ACC112 (cell line): Measurements from ENCODE around the gene SDHA.

ENCODE experiments used
- H2AFZ ChIP-seq: fragments of 200-600 bp; sonication (generic); one replicate; pipeline ENCODE4 v1.6.0; 2017; ENCODE audit warnings: antibody characterized with exemption, low read length; ENCODE audit not compliant: unreplicated experiment
- H3K27ac ChIP-seq: fragments of 200-600 bp; sonication (generic); 2 replicates; pipeline ENCODE4 v1.5.1; 2014; ENCODE audit warnings: low read depth, mild to moderate bottlenecking, antibody characterized with exemption, low read length, moderate library complexity
- H3K27me3 ChIP-seq: fragments of 200-600 bp; sonication (generic); 2 replicates; pipeline ENCODE4 v1.6.1; 2014; ENCODE audit warnings: mild to moderate bottlenecking, antibody characterized with exemption, low read length, moderate library complexity, mixed read lengths; ENCODE audit not compliant: insufficient read depth
- H3K36me3 ChIP-seq: fragments of 200-600 bp; sonication (generic); 2 replicates; pipeline ENCODE4 v1.6.1; 2016; ENCODE audit warnings: mild to moderate bottlenecking, antibody characterized with exemption, low read length, moderate library complexity, mixed read lengths; ENCODE audit not compliant: insufficient read depth
- H3K4me1 ChIP-seq: fragments of 200-600 bp; sonication (generic); one replicate; pipeline ENCODE4 v1.6.1; 2016; ENCODE audit warnings: low read length, mixed read lengths; ENCODE audit not compliant: insufficient read depth, unreplicated experiment, control insufficient read depth
- H3K4me3 ChIP-seq: fragments of 200-600 bp; sonication (generic); 2 replicates; pipeline ENCODE4 v1.5.1; 2014; ENCODE audit warnings: mild to moderate bottlenecking, low read depth, low read length
- H3K79me2 ChIP-seq: fragments of 200-600 bp; sonication (generic); one replicate; pipeline ENCODE4 v1.6.0; 2016; ENCODE audit warnings: low read length; ENCODE audit not compliant: control insufficient read depth, unreplicated experiment, insufficient read depth

SDHA gene

GRCh38 chr5:199197-199949 lies 18.7 kb upstream of the SDHA start:
- Histone ChIP-seq H3K79me2 (peaks cover 2% of the 10 kb centered on the region), H3K36me3 (no peaks in the 10 kb centered on the region), H3K27ac (no peak overlapping the region), H3K4me3 (no peak overlapping the region), H3K27me3 (no peaks in the 10 kb centered on the region), H2AFZ (no peak overlapping the region), H3K4me1 (no peaks in the 10 kb centered on the region)

- Histone ChIP-seq H3K36me3 (no peaks in the 10 kb centered on the region), H3K27me3 (no peaks in the 10 kb centered on the region), H3K4me3 (no peak overlapping the region), H3K27ac (no peak overlapping the region), H3K4me1 (no peaks in the 10 kb centered on the region), H2AFZ (no peak overlapping the region), H3K79me2 (peaks cover 5% of the 10 kb centered on the region)
Measured at GRCh38 chr5:199950-200645, 18.0 kb upstream of the SDHA start.

GRCh38 chr5:200985-201384 lies 17.1 kb upstream of the SDHA start:
- no peaks in the 10 kb centered on the region for H3K36me3 ChIP-seq
- peaks cover under 1% of the 10 kb centered on the region for H3K4me1 ChIP-seq
- H3K79me2 ChIP-seq: peaks cover 12% of the 10 kb centered on the region

GRCh38 chr5:201672-202071 lies 16.4 kb upstream of the SDHA start:
- Histone ChIP-seq H3K27me3 (no peaks in the 10 kb centered on the region), H3K4me3 (no peak overlapping the region), H3K27ac (no peak overlapping the region), H3K79me2 (peaks cover 18% of the 10 kb centered on the region), H3K36me3 (no peaks in the 10 kb centered on the region), H2AFZ (no peak overlapping the region), H3K4me1 (peaks cover 7% of the 10 kb centered on the region)

More at GRCh38 chr5:200985-201384, 17.1 kb upstream of the SDHA start:
- Histone ChIP-seq H3K27me3 (no peaks in the 10 kb centered on the region), H3K27ac (no peak overlapping the region), H2AFZ (no peak overlapping the region), H3K4me3 (no peak overlapping the region)

GRCh38 chr5:203246-203930 lies 14.7 kb upstream of the SDHA start:
- H2AFZ ChIP-seq: no peak overlapping the region
- peaks cover 35% of the 10 kb centered on the region for H3K79me2 ChIP-seq
- H3K4me3 ChIP-seq: no peak overlapping the region
- H3K27ac ChIP-seq: no peak overlapping the region
- H3K27me3 ChIP-seq: no peaks in the 10 kb centered on the region
- peaks cover 13% of the 10 kb centered on the region for H3K4me1 ChIP-seq
- no peaks in the 10 kb centered on the region for H3K36me3 ChIP-seq

GRCh38 chr5:204001-204400 lies 14.1 kb upstream of the SDHA start:
- H2AFZ ChIP-seq: no peak overlapping the region
- no peak overlapping the region for H3K27ac ChIP-seq
- H3K79me2 ChIP-seq: peaks cover 41% of the 10 kb centered on the region
- no peaks in the 10 kb centered on the region for H3K27me3 ChIP-seq
- peaks cover 13% of the 10 kb centered on the region for H3K4me1 ChIP-seq
- H3K36me3 ChIP-seq: no peaks in the 10 kb centered on the region
- H3K4me3 ChIP-seq: no peak overlapping the region

GRCh38 chr5:204462-204861 lies 13.7 kb upstream of the SDHA start:
- peaks cover 13% of the 10 kb centered on the region for H3K4me1 ChIP-seq
- H3K36me3 ChIP-seq: no peaks in the 10 kb centered on the region
- H3K27me3 ChIP-seq: no peaks in the 10 kb centered on the region
- H3K79me2 ChIP-seq: peaks cover 41% of the 10 kb centered on the region
- H3K4me3 ChIP-seq: no peak overlapping the region
- H2AFZ ChIP-seq: no peak overlapping the region
- no peak overlapping the region for H3K27ac ChIP-seq

GRCh38 chr5:204966-205670 lies 13.0 kb upstream of the SDHA start:
- Histone ChIP-seq H3K36me3 (no peaks in the 10 kb centered on the region), H3K27ac (no peak overlapping the region), H3K4me1 (peaks cover 13% of the 10 kb centered on the region), H2AFZ (no peak overlapping the region), H3K27me3 (no peaks in the 10 kb centered on the region), H3K4me3 (no peak overlapping the region), H3K79me2 (peaks cover 48% of the 10 kb centered on the region)

- no peak overlapping the region for H3K4me3 ChIP-seq
- peaks cover 13% of the 10 kb centered on the region for H3K4me1 ChIP-seq
- peaks cover 51% of the 10 kb centered on the region for H3K79me2 ChIP-seq
- no peak overlapping the region for H2AFZ ChIP-seq
- H3K27ac ChIP-seq: no peak overlapping the region
- no peaks in the 10 kb centered on the region for H3K36me3 ChIP-seq
- no peaks in the 10 kb centered on the region for H3K27me3 ChIP-seq
Measured at GRCh38 chr5:206406-206805, 11.7 kb upstream of the SDHA start.

GRCh38 chr5:206927-207536 lies 11.1 kb upstream of the SDHA start:
- peaks cover 13% of the 10 kb centered on the region for H3K4me1 ChIP-seq
- no peaks in the 10 kb centered on the region for H3K27me3 ChIP-seq
- peaks cover 51% of the 10 kb centered on the region for H3K79me2 ChIP-seq
- no peaks in the 10 kb centered on the region for H3K36me3 ChIP-seq
- no peak overlapping the region for H3K4me3 ChIP-seq
- H2AFZ ChIP-seq: no peak overlapping the region
- no peak overlapping the region for H3K27ac ChIP-seq
